Hematopoietic multipotent progenitor cell (in vitro differentiated cells): Measurements from ENCODE around the gene PKN2. TPM values are rescaled to one million over a fixed set of nuclear protein-coding genes. Genes with fewer than 3 reads are reported as not detected.
A peak's percentile ranks its signal among the peaks of the same experiment; 100 is the strongest.
"Not testable (repeated sequence)": the region's sequence is repeated elsewhere in the genome, so short reads cannot be mapped to it uniquely, and the experiment has no call there.

ENCODE experiments used
- DNase-seq, 3 donors: peaks; one replicate each; pipeline ENCODE4 v3.0.0-alpha.2; 2011 to 2015; ENCODE audit warnings: low read depth in 2 of 3, low spot score in 2 of 3
- total RNA-seq: library from RNA; depleted of rRNA; stranded (reverse); fragments of >200 nt; gene quantifications from one replicate; pipeline ENCODE4 v1.2.3, GENCODE V29; 2012

Gene PKN2
- total RNA-seq, 1 donor: 11.0 TPM

GRCh38 chr1:88673446-88673845 lies 10.6 kb upstream of the PKN2 start:
- DNase-seq: no peak

GRCh38 chr1:88678405-88678804 lies 5.7 kb upstream of the PKN2 start:
- no peak for DNase-seq

GRCh38 chr1:88680471-88680870 lies 3.6 kb upstream of the PKN2 start:
- DNase-seq: no peak

- DNase-seq: no peak
These were observed 3.0 kb upstream of the PKN2 start for GRCh38 chr1:88680911-88681622.

- peak in 2 of 3 donors; percentile 82 to 88 for DNase-seq
These were observed 597 bp downstream of the PKN2 start for GRCh38 chr1:88684482-88685258.

- DNase-seq: no peak
These were observed 1.2 kb downstream of the PKN2 start for GRCh38 chr1:88685259-88685620.

- no peak for DNase-seq
These were observed 7.5 kb downstream of the PKN2 start for GRCh38 chr1:88691540-88691939.

- DNase-seq: no peak
These were observed 11.7 kb downstream of the PKN2 start for GRCh38 chr1:88695781-88696180.

GRCh38 chr1:88697503-88697902 lies 13.4 kb downstream of the PKN2 start:
- no peak for DNase-seq

GRCh38 chr1:88698140-88698539 lies 14.1 kb downstream of the PKN2 start:
- no peak for DNase-seq

GRCh38 chr1:88698764-88699163 lies 14.7 kb downstream of the PKN2 start:
- no peak for DNase-seq

GRCh38 chr1:88700425-88701013 lies 16.4 kb downstream of the PKN2 start:
- DNase-seq: peak in 1 of 3 donors; percentile 11

GRCh38 chr1:88701275-88701674 lies 17.2 kb downstream of the PKN2 start:
- DNase-seq: peak in 2 of 3 donors; percentile 35 to 69

- DNase-seq: not testable (repeated sequence)
These were observed 17.7 kb downstream of the PKN2 start for GRCh38 chr1:88701793-88702192.

GRCh38 chr1:88708011-88708410 lies 23.9 kb downstream of the PKN2 start:
- no peak for DNase-seq

GRCh38 chr1:88712907-88713306 lies 28.8 kb downstream of the PKN2 start:
- DNase-seq: not testable (repeated sequence)

GRCh38 chr1:88716571-88716970 lies 32.5 kb downstream of the PKN2 start:
- not testable (repeated sequence) for DNase-seq

GRCh38 chr1:88722492-88722891 lies 38.4 kb downstream of the PKN2 start:
- no peak for DNase-seq

GRCh38 chr1:88726697-88727096 lies 42.6 kb downstream of the PKN2 start:
- no peak for DNase-seq

GRCh38 chr1:88727205-88727604 lies 43.1 kb downstream of the PKN2 start:
- DNase-seq: no peak

- DNase-seq: no peak
These were observed 45.2 kb downstream of the PKN2 start for GRCh38 chr1:88729297-88729696.
